Thyroid gland (tissue), 4 donors: ENCODE results near the gene MAPK4.
"Not testable (repeated sequence)": the region's sequence is repeated elsewhere in the genome, so short reads cannot be mapped to it uniquely, and the experiment has no call there.

Source experiments
- CTCF ChIP-seq, 6 experiments: fragments of 200-600 bp in 3 of 6; fragments of 450-650 bp in 3 of 6; sonication (generic) in 3 of 6; IDR thresholded peaks; one replicate each; pipeline ENCODE4 v1.5.1; 2016 to 2019; ENCODE audit warnings: antibody characterized with exemption in 6 of 6, mild to moderate bottlenecking in 2 of 6, inconsistent platforms in 1 of 6, moderate library complexity in 1 of 6
- POLR2A ChIP-seq, 2 donors: fragments of 450-650 bp; IDR thresholded peaks; one replicate each; pipeline ENCODE4 v1.6.1; 2017; ENCODE audit warnings: antibody characterized with exemption in 2 of 2, mild to moderate bottlenecking in 2 of 2, moderate library complexity in 1 of 2

- TF ChIP-seq CTCF, POLR2A (IDR thresholded peaks at IDR 0.05): not testable (repeated sequence)
These were observed 2.4 kb downstream of the MAPK4 start for GRCh38 chr18:50562258-50562657.
